Uterus (tissue), 4 donors: ENCODE data around the gene YTHDF1. TPM values are rescaled to one million over a fixed set of nuclear protein-coding genes. Genes with fewer than 3 reads are reported as not detected.

Experiments used
- DNase-seq, 2 donors: peaks; one replicate each; pipeline ENCODE4 v3.0.0-alpha.2; 2019 to 2020
- H3K27ac ChIP-seq, 2 donors: fragments of 200-600 bp; sonication (generic); 1 replicate in 1 of 2; 2 replicates in 1 of 2; pipeline ENCODE4 v1.5.1; 2016 to 2018
- H3K27me3 ChIP-seq, 2 donors: fragments of 200-600 bp; sonication (generic); one replicate each; pipeline ENCODE4 v1.5.1; 2018 to 2019; ENCODE audit warnings: control low read depth in 1 of 2
- H3K36me3 ChIP-seq, 2 donors: fragments of 200-600 bp; sonication (generic); one replicate each; pipeline ENCODE4 v1.5.1; 2019; ENCODE audit warnings: control low read depth in 1 of 2
- H3K4me1 ChIP-seq, 2 donors: fragments of 200-600 bp; sonication (generic); one replicate each; pipeline ENCODE4 v1.5.1; 2018 to 2019; ENCODE audit warnings: control low read depth in 1 of 2
- H3K4me3 ChIP-seq, 2 donors: fragments of 200-600 bp; sonication (generic); 1 replicate in 1 of 2; 2 replicates in 1 of 2; pipeline ENCODE4 v1.5.1; 2018 to 2019; ENCODE audit warnings: mild to moderate bottlenecking in 1 of 2
- H3K9me3 ChIP-seq, 2 donors: fragments of 200-600 bp; sonication (generic); one replicate each; pipeline ENCODE4 v1.5.1; 2019; ENCODE audit warnings: control low read depth in 1 of 2
- POLR2A ChIP-seq, 2 donors: fragments of 450-650 bp; IDR thresholded peaks; one replicate each; pipeline ENCODE4 v1.6.1; 2016; ENCODE audit warnings: antibody characterized with exemption in 2 of 2, mild to moderate bottlenecking in 1 of 2, moderate library complexity in 1 of 2
- intact Hi-C: fragments of 100-400 bp; cut with DNase I; formaldehyde crosslinking; loops from one replicate; pipeline ENCODE4 v1.15.1; 2023; ENCODE audit warnings: low total_unique reads
- total RNA-seq, 4 donors: library from RNA; depleted of rRNA in 3 of 4; stranded (reverse); fragments of >200 nt in 3 of 4; gene quantifications; one replicate each; pipeline versions ENCODE4 v1.1.0 to v1.2.4, GENCODE V29; 2014 to 2023
- TF ChIP-seq, protein P1 (sequence below), 4 experiments: fragments of 200-600 bp in 2 of 4; fragments of 450-650 bp in 2 of 4; sonication (generic) in 2 of 4; IDR thresholded peaks; one replicate each; pipeline ENCODE4 v1.5.1; 2016 to 2019; ENCODE audit warnings: antibody characterized with exemption in 4 of 4, mild to moderate bottlenecking in 2 of 4, moderate library complexity in 1 of 4
- donor health status: DM: yes; HTN: yes; CAD: no.

Gene YTHDF1
- total RNA-seq, 4 donors from 2014 or later, result 17.9 to 35.8 (median 25.8) TPM

DNA sequence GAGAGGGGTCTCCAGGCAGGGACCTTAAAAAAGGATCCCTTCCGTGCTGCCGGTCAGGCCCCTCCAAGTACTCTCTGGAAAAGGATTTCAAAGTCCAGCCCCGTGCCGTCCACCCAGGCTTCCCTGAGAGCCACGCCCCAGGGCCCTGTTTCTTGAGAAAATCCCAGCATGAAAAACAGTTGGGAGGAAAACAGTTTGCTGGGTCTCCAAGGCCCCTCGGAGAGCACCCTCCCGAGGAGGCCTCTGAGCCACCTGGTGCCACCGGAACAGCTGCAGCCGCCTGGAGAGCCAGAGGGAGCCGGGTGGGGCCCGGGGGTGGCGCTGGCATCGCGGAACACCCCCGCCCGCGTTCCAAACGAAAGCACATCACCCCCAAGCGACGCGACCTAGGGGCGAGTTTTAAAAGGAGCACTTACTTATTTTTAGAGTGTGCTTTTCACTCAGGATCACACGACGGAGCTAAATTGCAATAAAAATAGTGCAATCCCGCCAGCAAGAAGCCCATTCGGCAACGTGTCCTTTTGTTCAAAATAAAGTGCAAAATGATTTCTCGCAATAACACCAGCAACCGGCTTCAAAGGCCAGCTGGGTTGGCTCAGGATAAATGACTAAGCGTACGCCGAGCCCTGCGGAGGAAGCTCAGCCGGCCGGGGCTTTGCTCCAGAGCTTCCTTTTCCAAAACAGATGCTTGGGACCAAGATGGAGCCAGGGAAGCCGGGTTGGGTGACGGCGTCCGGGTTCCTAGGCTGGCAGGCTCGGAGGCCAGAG, 64.2 kb downstream of the YTHDF1 start:
- Histone ChIP-seq H3K27me3 (peaks cover 0 to 5% of the 10 kb centered on the region in 2 donors), H3K4me1 (no peaks in the 10 kb centered on the region), H3K9me3 (no peaks in the 10 kb centered on the region), H3K36me3 (no peaks in the 10 kb centered on the region), H3K27ac (no peak overlapping the region), H3K4me3 (no peak overlapping the region)
- TF ChIP-seq POLR2A (IDR thresholded peaks at IDR 0.05), result no peak
- TF ChIP-seq, protein P1, sequence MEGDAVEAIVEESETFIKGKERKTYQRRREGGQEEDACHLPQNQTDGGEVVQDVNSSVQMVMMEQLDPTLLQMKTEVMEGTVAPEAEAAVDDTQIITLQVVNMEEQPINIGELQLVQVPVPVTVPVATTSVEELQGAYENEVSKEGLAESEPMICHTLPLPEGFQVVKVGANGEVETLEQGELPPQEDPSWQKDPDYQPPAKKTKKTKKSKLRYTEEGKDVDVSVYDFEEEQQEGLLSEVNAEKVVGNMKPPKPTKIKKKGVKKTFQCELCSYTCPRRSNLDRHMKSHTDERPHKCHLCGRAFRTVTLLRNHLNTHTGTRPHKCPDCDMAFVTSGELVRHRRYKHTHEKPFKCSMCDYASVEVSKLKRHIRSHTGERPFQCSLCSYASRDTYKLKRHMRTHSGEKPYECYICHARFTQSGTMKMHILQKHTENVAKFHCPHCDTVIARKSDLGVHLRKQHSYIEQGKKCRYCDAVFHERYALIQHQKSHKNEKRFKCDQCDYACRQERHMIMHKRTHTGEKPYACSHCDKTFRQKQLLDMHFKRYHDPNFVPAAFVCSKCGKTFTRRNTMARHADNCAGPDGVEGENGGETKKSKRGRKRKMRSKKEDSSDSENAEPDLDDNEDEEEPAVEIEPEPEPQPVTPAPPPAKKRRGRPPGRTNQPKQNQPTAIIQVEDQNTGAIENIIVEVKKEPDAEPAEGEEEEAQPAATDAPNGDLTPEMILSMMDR (IDR thresholded peaks at IDR 0.05), result no peak
- intact Hi-C loops, result no loop called here
- DNase-seq, result no peak

GRCh38 chr20:63150911-63151531, 64.9 kb downstream of the YTHDF1 start:
- no peaks in the 10 kb centered on the region for H3K9me3 ChIP-seq
- intact Hi-C loops, result no loop called here
- no peaks in the 10 kb centered on the region for H3K4me1 ChIP-seq
- H3K4me3 ChIP-seq, result no peak overlapping the region
- H3K36me3 ChIP-seq, result no peaks in the 10 kb centered on the region
- H3K27me3 ChIP-seq, result peaks cover 0 to 5% of the 10 kb centered on the region in 2 donors
- TF ChIP-seq, protein P1 (IDR thresholded peaks at IDR 0.05), result no peak
- no peak for TF ChIP-seq POLR2A (IDR thresholded peaks at IDR 0.05)
- no peak overlapping the region for H3K27ac ChIP-seq
- no peak for DNase-seq

DNA sequence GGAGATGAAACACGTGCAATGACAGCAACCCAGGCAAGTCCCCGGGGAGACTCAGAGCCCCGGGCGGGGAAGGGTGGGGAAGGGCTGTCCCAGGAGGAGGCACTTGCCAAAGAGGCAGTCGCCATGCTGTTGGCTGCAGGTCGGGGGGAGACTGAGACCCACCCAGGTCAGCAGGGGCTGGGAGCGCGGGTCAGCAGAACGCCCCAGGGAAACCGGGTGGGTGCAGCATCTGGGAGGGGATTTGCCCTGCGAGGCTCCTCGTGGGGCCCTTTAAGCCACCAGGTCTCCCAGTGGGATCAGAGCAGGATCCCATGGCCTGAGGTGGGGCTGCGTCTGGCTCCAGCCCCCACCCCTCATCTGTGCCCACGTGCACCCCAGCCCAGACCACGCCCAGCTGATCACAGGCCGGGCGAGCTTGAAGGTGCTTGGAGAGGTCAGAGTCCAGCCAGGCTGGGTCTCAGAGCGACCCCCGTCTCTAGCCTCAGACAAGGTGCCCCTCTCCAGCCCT, 65.5 kb downstream of the YTHDF1 start:
- Histone ChIP-seq H3K36me3 (no peaks in the 10 kb centered on the region), H3K4me1 (no peaks in the 10 kb centered on the region), H3K4me3 (no peak overlapping the region), H3K27ac (no peak overlapping the region), H3K27me3 (peaks cover 0 to 9% of the 10 kb centered on the region in 2 donors), H3K9me3 (no peaks in the 10 kb centered on the region)
- no peak for DNase-seq
- intact Hi-C loops, result no loop called here
- TF ChIP-seq, protein P1 (IDR thresholded peaks at IDR 0.05), result no peak
- no peak for TF ChIP-seq POLR2A (IDR thresholded peaks at IDR 0.05)

DNA sequence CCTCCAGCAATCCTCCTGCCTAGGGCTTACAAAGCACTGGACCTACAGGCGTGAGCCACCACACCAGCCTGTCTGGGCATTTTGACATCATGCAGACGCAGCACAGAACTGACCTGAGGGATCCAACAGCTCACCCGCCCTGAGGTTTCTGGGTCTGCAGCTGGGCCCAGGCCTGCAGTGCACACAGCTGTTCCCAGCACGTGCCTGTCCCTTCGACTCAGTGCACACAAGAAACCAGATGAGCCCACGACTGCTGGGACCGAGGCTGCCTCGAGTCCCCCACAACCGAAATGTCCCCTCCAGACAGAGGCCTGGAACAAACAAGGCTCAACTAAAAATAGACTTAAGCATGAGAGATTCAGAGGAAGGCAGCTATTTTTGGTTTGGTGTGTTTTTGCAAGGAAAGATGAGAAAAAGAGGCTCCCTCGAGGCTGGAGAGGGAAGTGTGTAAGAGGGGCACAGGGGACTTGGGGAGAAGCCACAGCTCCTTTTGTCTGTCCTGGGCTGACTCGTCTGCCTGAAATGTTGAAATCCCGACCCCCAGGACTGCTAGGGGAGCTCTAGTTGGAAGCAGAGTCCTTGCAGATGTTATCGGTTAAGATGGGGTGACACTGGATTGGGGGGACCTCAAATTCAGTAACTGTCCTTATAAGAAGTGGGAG, 66.3 kb downstream of the YTHDF1 start:
- TF ChIP-seq, protein P1 (IDR thresholded peaks at IDR 0.05), result no peak
- TF ChIP-seq POLR2A (IDR thresholded peaks at IDR 0.05), result no peak
- intact Hi-C loops, result no loop called here
- Histone ChIP-seq H3K4me3 (no peak overlapping the region), H3K4me1 (no peaks in the 10 kb centered on the region), H3K36me3 (no peaks in the 10 kb centered on the region), H3K27me3 (peaks cover 0 to 9% of the 10 kb centered on the region in 2 donors), H3K9me3 (no peaks in the 10 kb centered on the region), H3K27ac (no peak overlapping the region)
- no peak for DNase-seq

- no peak overlapping the region for H3K27ac ChIP-seq
- intact Hi-C loops, result no loop called here
- no peaks in the 10 kb centered on the region for H3K4me1 ChIP-seq
- no peak overlapping the region for H3K4me3 ChIP-seq
- no peak for DNase-seq
- TF ChIP-seq, protein P1 (IDR thresholded peaks at IDR 0.05), result no peak
- TF ChIP-seq POLR2A (IDR thresholded peaks at IDR 0.05), result no peak
- H3K36me3 ChIP-seq, result no peaks in the 10 kb centered on the region
- H3K27me3 ChIP-seq, result peaks cover 0 to 9% of the 10 kb centered on the region in 2 donors
- H3K9me3 ChIP-seq, result no peaks in the 10 kb centered on the region
These were observed 67.2 kb downstream of the YTHDF1 start for GRCh38 chr20:63148696-63149095.
